Endothelial cell (in vitro differentiated cells): ENCODE measurements around the gene JCAD. TPM values are rescaled to one million over a fixed set of nuclear protein-coding genes. Genes with fewer than 3 reads are reported as not detected.

ENCODE experiments used
- DNase-seq: peaks from one replicate; pipeline ENCODE4 v3.0.0; 2021; ENCODE audit warnings: low spot score
- H3K27ac Mint-ChIP-seq: one replicate; pipeline ENCODE4 v1.8.0; 2021; ENCODE audit warnings: mixed read lengths, inconsistent platforms; ENCODE audit not compliant: unreplicated experiment
- H3K27me3 Mint-ChIP-seq: one replicate; pipeline ENCODE4 v1.8.0; 2021; ENCODE audit warnings: mild to moderate bottlenecking, moderate library complexity, mixed read lengths, inconsistent platforms; ENCODE audit not compliant: unreplicated experiment
- H3K36me3 Mint-ChIP-seq: one replicate; pipeline ENCODE4 v1.8.0; 2021; ENCODE audit warnings: mild to moderate bottlenecking, low read depth, mixed read lengths, inconsistent platforms; ENCODE audit not compliant: unreplicated experiment
- H3K4me1 Mint-ChIP-seq: one replicate; pipeline ENCODE4 v1.8.0; 2021; ENCODE audit warnings: mild to moderate bottlenecking, mixed read lengths, inconsistent platforms; ENCODE audit not compliant: unreplicated experiment
- H3K4me3 Mint-ChIP-seq: one replicate; pipeline ENCODE4 v1.8.0; 2021; ENCODE audit warnings: mild to moderate bottlenecking, mixed read lengths, inconsistent platforms; ENCODE audit not compliant: unreplicated experiment
- H3K9me3 Mint-ChIP-seq: one replicate; pipeline ENCODE4 v1.8.0; 2021; ENCODE audit warnings: mixed read lengths, inconsistent platforms; ENCODE audit not compliant: unreplicated experiment
- total RNA-seq: library from RNA; stranded (reverse); fragmentation: NEBNext Ultra II Directional; extraction: Animal tissue kit (Norgen Biotek cat#: 25700); gene quantifications from one replicate; pipeline ENCODE4 v1.2.1, GENCODE V29; 2021; ENCODE audit not compliant: unreplicated experiment
- TF ChIP-seq, protein P1 (sequence below): fragments of 200-600 bp; sonication (generic); IDR thresholded peaks from one replicate; pipeline ENCODE4 v1.5.0; 2021; ENCODE audit warnings: antibody characterized with exemption; ENCODE audit not compliant: unreplicated experiment

JCAD gene
- total RNA-seq, 1 donor from 2014 or later, result 234 TPM

DNA sequence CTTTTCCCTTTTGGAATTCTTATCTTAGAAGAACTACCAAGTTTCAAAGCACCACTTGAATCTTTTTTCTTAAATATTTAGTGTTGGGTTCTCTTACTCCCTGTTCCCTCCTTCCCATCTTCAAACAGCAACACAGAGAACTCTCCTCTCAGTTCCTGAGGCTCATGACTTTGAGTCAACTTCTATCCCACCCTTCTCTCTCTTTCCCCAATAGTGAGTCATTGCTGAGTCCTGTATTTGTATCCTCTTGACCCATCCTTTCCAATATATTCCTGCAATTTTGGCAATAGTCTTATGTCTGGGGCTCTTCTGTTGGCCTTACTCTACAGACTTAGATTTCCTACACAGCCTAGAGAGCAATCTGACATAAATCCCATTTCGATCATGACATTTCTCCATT lies 20.8 kb upstream of the JCAD start:
- peaks cover 10% of the 10 kb centered on the region for H3K4me1 Mint-ChIP-seq
- no peaks in the 10 kb centered on the region for H3K9me3 Mint-ChIP-seq
- TF ChIP-seq, protein P1, sequence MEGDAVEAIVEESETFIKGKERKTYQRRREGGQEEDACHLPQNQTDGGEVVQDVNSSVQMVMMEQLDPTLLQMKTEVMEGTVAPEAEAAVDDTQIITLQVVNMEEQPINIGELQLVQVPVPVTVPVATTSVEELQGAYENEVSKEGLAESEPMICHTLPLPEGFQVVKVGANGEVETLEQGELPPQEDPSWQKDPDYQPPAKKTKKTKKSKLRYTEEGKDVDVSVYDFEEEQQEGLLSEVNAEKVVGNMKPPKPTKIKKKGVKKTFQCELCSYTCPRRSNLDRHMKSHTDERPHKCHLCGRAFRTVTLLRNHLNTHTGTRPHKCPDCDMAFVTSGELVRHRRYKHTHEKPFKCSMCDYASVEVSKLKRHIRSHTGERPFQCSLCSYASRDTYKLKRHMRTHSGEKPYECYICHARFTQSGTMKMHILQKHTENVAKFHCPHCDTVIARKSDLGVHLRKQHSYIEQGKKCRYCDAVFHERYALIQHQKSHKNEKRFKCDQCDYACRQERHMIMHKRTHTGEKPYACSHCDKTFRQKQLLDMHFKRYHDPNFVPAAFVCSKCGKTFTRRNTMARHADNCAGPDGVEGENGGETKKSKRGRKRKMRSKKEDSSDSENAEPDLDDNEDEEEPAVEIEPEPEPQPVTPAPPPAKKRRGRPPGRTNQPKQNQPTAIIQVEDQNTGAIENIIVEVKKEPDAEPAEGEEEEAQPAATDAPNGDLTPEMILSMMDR, result no peak
- H3K36me3 Mint-ChIP-seq, result peaks cover 6% of the 10 kb centered on the region
- no peak overlapping the region for H3K27ac Mint-ChIP-seq
- H3K4me3 Mint-ChIP-seq, result no peak overlapping the region
- H3K27me3 Mint-ChIP-seq, result peaks cover 2% of the 10 kb centered on the region
- DNase-seq, result no peak

DNA sequence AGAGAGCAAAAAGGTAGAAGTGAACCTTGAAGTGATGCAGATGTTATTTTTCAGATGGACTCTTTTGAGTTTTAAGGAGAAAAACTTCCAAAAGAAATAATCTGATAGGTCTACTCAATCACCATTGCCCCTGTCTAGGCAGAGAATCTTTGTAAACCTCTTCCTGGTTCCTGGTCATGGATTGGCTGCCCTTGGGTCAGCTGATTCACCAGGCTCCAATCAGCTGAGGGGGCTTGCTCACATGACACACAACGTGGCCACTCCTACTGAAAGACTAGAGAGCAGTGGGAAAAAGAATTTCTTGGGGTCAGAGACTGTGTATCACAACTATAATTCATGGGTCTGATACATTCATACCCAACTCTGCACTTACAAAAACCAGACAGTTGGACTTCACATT lies 20.0 kb upstream of the JCAD start:
- peaks cover 6% of the 10 kb centered on the region for H3K36me3 Mint-ChIP-seq
- no peak overlapping the region for H3K27ac Mint-ChIP-seq
- DNase-seq, result no peak
- H3K4me1 Mint-ChIP-seq, result peaks cover 10% of the 10 kb centered on the region
- TF ChIP-seq, protein P1, result no peak
- peaks cover 2% of the 10 kb centered on the region for H3K27me3 Mint-ChIP-seq
- no peak overlapping the region for H3K4me3 Mint-ChIP-seq
- no peaks in the 10 kb centered on the region for H3K9me3 Mint-ChIP-seq

DNA sequence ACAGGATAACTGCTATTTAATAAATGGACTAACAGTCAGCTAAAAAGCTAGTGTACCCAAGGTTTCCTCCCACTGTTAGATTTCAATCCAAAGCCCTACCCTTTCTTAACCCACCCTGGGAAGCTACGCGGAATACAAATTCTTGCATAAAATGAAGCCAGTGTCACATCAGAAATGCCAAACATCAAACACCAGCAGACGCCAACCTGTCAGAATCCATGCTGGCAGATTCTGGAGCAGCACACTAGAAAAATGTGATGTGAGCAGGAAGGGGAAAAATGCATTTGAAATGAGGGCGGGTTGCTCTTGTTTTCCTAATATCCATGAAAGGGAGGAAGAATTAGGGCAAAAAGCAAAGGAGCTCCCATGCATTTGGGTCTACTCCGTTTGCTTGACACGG lies 16.1 kb upstream of the JCAD start:
- no peak for DNase-seq
- Mint-ChIP-seq H3K4me3 (no peak overlapping the region), H3K4me1 (peaks cover 22% of the 10 kb centered on the region), H3K9me3 (no peaks in the 10 kb centered on the region), H3K27ac (no peak overlapping the region), H3K27me3 (no peaks in the 10 kb centered on the region), H3K36me3 (peaks cover 11% of the 10 kb centered on the region)
- TF ChIP-seq, protein P1, result no peak

DNA sequence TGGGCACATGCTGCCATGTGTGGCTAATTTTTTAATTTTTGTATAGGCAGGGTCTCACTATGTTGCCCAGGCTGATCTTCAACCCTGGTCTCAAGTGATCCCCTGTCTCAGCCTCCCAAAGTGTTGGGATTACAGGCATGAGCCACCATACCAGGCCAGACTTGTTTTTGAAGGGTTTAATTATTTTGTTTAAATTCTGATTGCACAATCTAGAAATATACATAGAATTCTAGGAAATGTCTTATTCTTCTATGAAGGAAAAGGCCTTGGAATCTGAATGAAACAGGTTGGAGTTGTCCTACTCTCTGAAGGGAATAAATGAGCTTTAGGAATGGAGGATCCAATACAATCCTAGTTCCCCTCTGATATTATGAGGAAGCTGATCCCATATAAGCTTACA lies 15.5 kb upstream of the JCAD start:
- no peak overlapping the region for H3K27ac Mint-ChIP-seq
- H3K4me1 Mint-ChIP-seq, result peaks cover 23% of the 10 kb centered on the region
- no peak for DNase-seq

DNA sequence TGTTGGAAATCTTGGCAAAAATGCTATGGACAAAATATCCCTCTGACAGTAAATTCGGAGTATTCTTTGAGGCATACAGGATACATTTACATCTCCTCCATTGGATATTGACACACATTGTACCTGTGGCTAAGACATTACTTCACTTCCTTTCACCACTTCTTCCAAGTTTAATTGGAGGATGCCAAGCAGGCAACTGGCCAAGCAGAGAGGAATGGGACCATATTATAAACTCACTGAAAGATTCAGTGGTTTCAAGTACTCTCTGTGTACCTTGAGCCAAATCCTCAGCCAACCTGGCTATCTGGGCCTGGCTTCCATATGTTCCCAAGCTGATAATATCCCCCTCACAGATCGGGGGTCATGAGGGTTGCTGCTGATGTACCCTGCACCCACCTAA lies 14.7 kb upstream of the JCAD start:
- Mint-ChIP-seq H3K9me3 (no peaks in the 10 kb centered on the region), H3K27ac (no peak overlapping the region), H3K4me3 (no peak overlapping the region), H3K4me1 (peaks cover 30% of the 10 kb centered on the region), H3K36me3 (peaks cover 7% of the 10 kb centered on the region), H3K27me3 (no peaks in the 10 kb centered on the region)
- DNase-seq, result no peak
- TF ChIP-seq, protein P1, result no peak

More for the DNA sequence above, 15.5 kb upstream of the JCAD start:
- Mint-ChIP-seq H3K27me3 (no peaks in the 10 kb centered on the region), H3K36me3 (peaks cover 11% of the 10 kb centered on the region), H3K9me3 (no peaks in the 10 kb centered on the region), H3K4me3 (no peak overlapping the region)
- TF ChIP-seq, protein P1, result no peak
